Measurements from ENCODE around the gene BABAM2. TPM values are rescaled to one million over a fixed set of nuclear protein-coding genes. Genes with fewer than 3 reads are reported as not detected.

BABAM2 gene
- total RNA-seq, 1 experiment from 2014 or later, result 27.1 TPM

DNA sequence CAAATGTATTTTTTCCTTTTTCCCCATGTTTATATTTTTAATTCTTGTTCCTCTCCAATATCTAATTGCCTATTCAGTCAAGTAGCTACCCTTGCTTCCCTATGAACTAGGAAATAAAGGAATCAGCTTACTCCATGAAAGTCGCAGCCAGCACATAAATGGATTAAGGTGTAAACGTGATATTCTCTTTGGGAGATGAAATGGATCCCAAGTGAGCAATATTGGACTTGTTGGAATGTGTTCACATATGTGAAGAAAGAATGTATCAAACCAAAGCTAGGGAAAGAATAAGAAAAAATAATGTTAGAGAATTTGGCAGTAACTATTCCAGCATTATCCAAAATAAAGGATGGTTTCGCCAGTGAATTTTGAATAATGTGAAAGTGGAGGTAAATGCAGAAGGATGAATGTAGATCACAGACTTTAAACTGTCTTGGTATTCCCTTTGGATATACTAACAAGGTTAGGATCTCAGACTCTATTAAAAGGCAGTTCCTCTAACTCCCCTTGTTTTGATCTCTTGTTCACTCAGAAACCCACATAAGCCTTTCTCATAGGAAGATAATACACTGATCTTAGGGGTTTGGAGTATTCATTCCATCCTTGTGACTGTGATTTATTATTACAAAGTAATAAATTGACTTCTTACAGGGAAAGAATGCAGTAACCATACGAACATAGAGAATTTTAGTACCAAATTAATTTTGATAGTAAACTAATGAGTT is 208.1 kb downstream of the BABAM2 start:
- no peaks in the 10 kb centered on the region for H3K4me1 ChIP-seq (ENCODE audit: insufficient read depth, low read length)
- no peak overlapping the region for H3K9ac ChIP-seq (ENCODE audit: extremely low read depth, insufficient read length, low read length)
- no peak overlapping the region for H4K91ac ChIP-seq (ENCODE audit: insufficient read length, low read depth, low read length)
- no peaks in the 10 kb centered on the region for H3K79me1 ChIP-seq (ENCODE audit: insufficient read depth, low read depth, low read length, poor library complexity, severe bottlenecking)
- no peak overlapping the region for H3K4ac ChIP-seq (ENCODE audit: low read depth, low read length)
- H2BK12ac ChIP-seq (ENCODE audit: insufficient read length, low read depth, low read length), result no peak overlapping the region
- no peak overlapping the region for H3K4me2 ChIP-seq (ENCODE audit: insufficient read depth, insufficient read length, low read length)
- no peak overlapping the region for H4K8ac ChIP-seq (replicated peaks; ENCODE audit: insufficient read length, low read depth, low read length)
- Mint-ChIP-seq H3K9me3 (no peaks in the 10 kb centered on the region), H3K27ac (no peak overlapping the region), H3K27me3 (ENCODE audit: low read depth) (no peaks in the 10 kb centered on the region), H3K36me3 (ENCODE audit: insufficient read depth in 1 of 3, low read depth in 3 of 3) (no peaks in the 10 kb centered on the region), H3K4me3 (no peak overlapping the region), H3K4me1 (no peaks in the 10 kb centered on the region)
- H3K56ac ChIP-seq (ENCODE audit: insufficient read length, low read depth, low read length), result no peak overlapping the region
- WGBS (ENCODE audit: extremely low coverage, insufficient read length, low lambda C conversion rate), result no CpG with 5 or more reads among the region's 4 CpGs
- H2BK20ac ChIP-seq (ENCODE audit: low read depth, low read length, poor library complexity, severe bottlenecking), result no peak overlapping the region
- no peak overlapping the region for H2BK120ac ChIP-seq (ENCODE audit: low read depth, low read length, poor library complexity, severe bottlenecking)
- H3K23me2 ChIP-seq (ENCODE audit: insufficient read length, low read depth, low read length, poor library complexity, severe bottlenecking), result no peaks in the 10 kb centered on the region
- H2AK5ac ChIP-seq (ENCODE audit: insufficient read length, low read length), result no peak overlapping the region
- H3K9me3 ChIP-seq (ENCODE audit: control insufficient read depth, low read depth, low read length), result no peaks in the 10 kb centered on the region
- H3K14ac ChIP-seq (ENCODE audit: insufficient read depth, low read length), result no peak overlapping the region
- H3K27ac ChIP-seq (ENCODE audit: insufficient read length, low read depth, low read length), result no peak overlapping the region
- H3K79me2 ChIP-seq (ENCODE audit: insufficient read depth, low read length), result no peaks in the 10 kb centered on the region
- no peaks in the 10 kb centered on the region; the same call in 1 of the 2 replicates for H3K27me3 ChIP-seq (ENCODE audit: insufficient read depth, low read length)
- H3K23ac ChIP-seq (ENCODE audit: insufficient read length, low read depth, low read length), result no peak overlapping the region
- no peak overlapping the region for H3T11ph ChIP-seq (ENCODE audit: low read length)
- H2BK5ac ChIP-seq (ENCODE audit: insufficient read length, low read length), result no peak overlapping the region
- H2BK15ac ChIP-seq (ENCODE audit: low read depth, low read length), result no peak overlapping the region
- no peak for DNase-seq
- no peak for TF ChIP-seq CTCF (conservative IDR thresholded peaks at IDR 0.05)
- no peak overlapping the region for H2AFZ ChIP-seq (ENCODE audit: low read length)
- no peaks in the 10 kb centered on the region for H4K20me1 ChIP-seq (ENCODE audit: control insufficient read depth, insufficient read depth, insufficient read length)
- no peak overlapping the region for H3K18ac ChIP-seq (ENCODE audit: insufficient read length, low read depth, low read length)
- H4K5ac ChIP-seq (ENCODE audit: insufficient read length, low read depth, low read length), result no peak overlapping the region

Measured in H9 (cell line).